HG03469 (cell line): ENCODE results near the gene PLCB2.

Experiments used
- ATAC-seq: cut with Tn5 transposase; IDR thresholded peaks from one replicate; pipeline ENCODE4 v1.9.1; 2021; ENCODE audit warnings: mild to moderate bottlenecking, moderate library complexity, moderate number of reproducible peaks; ENCODE audit not compliant: unreplicated experiment

Gene PLCB2, protein sequence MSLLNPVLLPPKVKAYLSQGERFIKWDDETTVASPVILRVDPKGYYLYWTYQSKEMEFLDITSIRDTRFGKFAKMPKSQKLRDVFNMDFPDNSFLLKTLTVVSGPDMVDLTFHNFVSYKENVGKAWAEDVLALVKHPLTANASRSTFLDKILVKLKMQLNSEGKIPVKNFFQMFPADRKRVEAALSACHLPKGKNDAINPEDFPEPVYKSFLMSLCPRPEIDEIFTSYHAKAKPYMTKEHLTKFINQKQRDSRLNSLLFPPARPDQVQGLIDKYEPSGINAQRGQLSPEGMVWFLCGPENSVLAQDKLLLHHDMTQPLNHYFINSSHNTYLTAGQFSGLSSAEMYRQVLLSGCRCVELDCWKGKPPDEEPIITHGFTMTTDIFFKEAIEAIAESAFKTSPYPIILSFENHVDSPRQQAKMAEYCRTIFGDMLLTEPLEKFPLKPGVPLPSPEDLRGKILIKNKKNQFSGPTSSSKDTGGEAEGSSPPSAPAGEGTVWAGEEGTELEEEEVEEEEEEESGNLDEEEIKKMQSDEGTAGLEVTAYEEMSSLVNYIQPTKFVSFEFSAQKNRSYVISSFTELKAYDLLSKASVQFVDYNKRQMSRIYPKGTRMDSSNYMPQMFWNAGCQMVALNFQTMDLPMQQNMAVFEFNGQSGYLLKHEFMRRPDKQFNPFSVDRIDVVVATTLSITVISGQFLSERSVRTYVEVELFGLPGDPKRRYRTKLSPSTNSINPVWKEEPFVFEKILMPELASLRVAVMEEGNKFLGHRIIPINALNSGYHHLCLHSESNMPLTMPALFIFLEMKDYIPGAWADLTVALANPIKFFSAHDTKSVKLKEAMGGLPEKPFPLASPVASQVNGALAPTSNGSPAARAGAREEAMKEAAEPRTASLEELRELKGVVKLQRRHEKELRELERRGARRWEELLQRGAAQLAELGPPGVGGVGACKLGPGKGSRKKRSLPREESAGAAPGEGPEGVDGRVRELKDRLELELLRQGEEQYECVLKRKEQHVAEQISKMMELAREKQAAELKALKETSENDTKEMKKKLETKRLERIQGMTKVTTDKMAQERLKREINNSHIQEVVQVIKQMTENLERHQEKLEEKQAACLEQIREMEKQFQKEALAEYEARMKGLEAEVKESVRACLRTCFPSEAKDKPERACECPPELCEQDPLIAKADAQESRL

DNA sequence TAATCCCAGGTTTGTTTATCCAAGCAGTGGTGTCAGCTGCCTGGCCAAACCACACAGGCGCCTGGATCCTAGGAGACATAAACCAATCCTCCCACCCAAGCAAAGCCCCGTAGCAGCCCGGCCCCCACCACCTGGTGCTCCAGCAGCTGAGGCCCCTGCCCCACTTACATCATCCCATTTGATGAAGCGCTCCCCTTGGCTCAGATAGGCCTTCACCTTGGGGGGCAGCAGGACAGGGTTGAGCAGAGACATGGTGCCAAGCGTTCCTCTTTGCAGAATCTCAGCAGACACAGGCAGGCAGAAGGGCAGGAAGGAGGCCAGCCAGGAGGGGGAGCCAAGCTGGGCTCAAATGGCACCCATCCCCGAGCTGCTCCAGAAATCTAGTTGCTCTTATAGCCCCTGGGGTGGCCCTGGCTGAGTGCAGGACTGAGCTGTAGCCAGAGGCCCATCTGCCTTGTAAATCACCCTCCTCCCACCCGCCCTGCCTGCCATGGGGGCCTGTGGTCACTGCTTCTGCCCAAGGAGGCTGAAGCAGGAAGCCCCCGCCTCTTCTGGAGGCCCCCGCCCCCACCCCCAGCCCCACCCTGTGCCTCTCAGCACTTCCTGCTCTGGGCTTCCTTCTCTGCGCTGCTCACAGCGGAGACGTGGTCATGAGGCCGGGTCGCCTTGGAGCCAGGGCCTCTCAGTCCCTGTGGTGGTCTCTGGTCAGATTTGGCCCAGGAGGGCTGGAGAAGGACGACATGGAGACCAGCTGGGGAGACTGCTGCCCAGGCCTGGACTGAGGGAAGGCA is at the start of gene PLCB2:
Gene PLCB2, minus strand, starts transcription at position 515 of the 791 bp plus-strand sequence. Its CDS starts 263 bp downstream, at position 252.
- peak; percentile 37 for ATAC-seq

DNA sequence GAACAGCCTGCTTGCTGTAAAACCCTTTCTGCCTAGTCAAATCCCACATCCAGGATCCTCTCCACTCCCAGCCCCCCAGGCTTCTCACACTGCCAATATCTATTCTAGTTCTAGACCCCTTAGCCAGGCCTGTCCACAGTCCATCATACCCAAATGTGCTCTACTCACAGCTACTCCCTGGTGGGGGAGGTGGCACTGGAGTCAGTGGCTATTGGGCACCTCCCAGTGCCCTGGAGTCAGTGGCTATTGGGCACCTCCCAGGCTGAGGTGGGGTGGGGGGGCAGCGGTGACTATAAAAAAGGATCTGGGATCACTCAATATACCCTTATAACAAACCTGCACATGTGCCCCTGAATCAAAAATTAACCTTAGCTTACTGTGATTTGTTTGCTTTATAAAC is 49.5 kb upstream of the PLCB2 start:
- no peak for ATAC-seq

DNA sequence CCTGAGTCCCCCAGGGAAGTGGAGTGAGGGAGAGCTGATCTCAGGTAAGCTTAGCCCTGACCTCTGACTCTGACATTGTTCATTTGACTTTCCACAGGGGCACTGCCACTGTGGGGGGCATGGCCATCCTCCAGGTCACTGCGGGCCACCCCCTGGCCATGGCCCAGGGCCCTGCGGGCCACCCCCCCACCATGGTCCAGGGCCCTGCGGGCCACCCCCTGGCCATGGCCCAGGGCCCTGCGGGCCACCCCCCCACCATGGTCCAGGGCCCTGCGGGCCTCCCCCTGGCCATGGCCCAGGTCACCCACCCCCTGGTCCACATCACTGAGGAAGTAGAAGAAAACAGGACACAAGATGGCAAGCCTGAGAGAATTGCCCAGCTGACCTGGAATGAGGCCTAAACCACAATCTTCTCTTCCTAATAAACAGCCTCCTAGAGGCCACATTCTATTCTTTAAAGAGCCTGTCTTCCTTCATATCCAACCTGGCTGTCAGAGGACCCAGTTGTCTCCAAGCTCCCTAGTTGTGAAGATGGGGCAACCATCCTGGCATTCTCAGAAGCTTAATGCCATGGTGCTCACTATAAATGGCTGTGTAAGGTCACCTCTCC is 48.3 kb upstream of the PLCB2 start:
- no peak for ATAC-seq

DNA sequence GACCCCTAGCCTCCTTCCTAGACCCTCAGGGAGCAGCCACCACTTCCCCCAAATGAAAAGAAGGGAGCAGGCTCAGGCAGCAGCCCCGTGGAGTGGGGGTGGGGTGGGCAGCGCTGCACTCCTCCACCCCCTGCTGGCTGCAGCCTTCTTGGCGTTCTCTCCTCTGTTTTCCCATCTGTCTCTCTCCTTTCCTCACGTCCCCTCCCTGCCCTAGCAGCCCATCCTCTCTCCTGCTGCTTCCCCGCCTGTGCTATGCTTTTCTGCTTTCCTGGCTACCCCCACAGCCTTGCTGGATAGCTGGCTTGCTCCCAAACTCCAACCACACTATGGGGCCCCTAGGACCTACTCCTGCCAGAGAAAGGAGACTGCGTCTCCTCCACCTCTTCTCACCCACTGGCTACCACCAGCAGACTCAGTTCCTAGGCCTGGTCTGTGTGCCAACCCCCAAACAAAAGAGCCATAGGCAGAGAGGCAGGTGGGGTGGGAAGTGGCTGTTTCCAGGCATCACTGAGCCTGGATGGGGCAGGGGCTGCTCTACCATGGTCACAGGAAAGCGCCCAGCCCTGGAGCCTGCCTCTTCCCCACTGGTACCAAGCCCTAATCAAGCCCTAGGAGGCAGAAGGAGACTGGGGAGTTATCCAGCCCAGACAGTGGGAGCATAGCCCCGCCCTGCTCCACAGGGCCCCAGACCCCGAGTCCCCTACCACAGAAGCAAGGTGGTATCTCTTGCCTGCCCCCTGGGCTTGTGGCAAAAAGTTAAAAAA is 46.9 kb upstream of the PLCB2 start:
- no peak for ATAC-seq

DNA sequence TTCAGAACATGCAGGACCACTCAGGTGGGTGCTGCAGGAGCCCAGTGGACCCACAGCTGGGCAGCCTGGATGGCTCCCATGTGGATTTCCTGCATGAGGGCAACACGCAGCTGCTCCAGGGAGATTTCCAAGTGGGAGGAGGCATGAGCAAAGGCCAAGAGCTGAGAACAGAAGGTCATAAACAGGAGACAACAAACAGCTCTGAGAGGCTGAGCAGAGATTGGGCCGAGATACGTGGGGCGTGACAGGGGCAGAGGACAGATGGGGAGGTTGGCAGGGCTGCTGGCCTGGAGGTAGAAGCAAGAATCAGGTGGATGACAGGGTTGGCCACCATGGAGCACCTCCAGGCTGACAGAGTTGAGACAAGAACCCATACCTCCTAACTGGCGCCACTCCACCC is 46.0 kb upstream of the PLCB2 start:
- ATAC-seq: no peak

DNA sequence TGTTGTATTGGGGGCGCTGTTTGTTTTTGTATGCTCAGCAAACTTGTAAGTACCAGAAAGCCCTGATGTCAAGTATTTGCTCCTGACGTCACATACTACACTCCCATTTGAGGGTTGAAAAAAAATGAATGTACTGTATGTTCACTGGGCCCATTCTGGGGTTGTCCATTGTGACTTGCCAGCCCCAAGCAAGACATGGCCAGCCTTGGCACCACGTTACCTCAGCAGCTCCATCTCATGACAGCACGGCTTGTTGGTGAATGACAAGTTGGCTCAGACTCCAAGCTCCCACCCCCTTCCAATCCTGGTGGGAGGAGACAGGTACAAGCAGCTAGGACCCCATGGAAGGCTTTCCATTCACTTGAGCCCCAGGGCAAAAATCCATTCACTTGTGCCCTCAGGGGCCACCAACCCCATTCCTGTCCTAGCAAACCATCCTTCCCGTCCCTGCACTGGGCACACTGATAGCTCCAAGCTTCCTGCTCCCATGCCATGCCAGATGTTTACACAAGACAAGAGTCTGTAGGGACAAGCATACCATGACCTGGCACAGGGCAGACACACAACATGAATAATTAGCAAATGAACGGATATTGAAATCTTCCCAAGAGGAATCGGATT is 44.7 kb upstream of the PLCB2 start:
- ATAC-seq: no peak

DNA sequence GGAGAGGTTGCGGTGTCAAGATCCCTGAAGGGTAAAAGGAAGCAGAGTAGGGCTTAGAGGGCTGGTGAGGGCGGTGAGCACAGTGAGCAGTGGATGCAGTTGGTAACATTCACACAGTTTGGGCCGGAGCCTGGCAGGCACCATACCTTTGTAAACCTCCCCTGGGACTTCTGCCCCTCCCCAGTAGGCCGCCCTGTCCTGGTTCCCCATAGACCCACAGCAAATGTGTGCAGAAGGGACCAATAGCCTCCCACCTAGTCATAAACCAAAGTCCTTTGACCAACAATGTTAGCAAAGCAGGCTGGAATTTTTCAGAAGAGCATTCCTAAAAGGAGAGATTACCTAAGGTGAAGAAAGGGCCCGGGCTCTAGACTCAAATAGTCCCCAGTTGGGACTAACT is 41.4 kb upstream of the PLCB2 start:
- no peak for ATAC-seq

DNA sequence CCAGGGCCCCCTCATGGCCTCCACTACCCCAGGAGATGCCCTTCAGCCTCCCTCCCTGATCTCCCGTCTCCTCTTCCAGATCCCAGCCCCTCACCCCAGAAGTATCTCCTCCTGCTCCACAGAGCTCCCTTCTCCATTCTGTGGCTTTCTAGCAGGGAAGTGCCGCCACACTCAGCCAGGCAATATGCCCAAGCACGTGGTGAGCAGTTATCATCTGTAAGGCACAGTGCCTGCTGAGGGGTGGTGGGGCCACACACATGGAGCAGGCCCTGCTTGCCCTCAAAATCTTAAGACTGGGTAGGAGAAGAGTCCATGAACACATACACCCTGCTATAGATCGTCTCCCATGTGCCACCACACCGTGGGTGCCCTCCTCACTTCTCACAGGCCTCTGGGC is 40.7 kb upstream of the PLCB2 start:
- ATAC-seq: no peak

DNA sequence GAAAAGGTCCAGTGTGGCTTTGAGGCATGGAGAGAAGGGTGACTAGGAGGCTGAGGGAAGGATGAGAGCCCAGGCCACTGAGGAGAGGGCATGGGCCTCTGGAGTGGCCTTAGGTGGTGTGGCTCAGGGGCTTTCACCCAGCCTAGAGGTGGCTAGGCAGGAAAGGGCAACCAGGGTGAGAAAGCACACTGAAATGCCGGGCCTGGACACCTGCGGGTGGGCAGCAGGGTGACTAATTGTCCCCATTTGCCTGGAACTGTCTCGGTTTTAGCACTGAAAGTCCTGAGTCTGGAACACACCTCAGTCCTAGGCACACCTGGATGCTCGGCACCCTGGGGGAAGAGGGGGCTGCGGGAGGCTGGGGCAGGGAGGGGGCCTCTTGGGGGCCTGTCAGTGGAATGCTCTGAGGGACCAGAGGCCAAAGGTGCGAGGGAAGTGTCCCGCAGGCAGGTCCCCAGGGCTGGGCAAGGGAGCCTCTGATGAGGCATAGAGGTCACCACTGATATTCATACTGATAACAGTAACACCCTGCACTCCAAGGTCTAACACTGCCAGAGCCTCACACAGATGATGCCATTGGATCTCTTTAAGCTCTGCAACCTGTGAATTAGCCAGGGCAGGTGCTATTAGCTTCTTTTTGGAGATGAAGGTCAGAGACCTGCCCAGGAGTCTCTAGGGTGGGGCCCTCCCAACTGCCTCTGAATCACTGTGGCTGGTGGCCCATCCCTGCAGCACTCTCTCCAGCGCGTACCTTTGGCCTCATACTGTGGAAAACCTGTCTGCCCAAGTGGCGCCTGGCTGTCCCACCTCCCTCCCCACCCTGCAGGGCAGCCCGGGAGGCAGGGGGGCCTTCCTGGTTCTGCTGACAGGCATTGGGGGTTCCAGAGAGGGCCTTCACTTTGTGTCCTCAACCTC is 40.1 kb upstream of the PLCB2 start:
- no peak for ATAC-seq

DNA sequence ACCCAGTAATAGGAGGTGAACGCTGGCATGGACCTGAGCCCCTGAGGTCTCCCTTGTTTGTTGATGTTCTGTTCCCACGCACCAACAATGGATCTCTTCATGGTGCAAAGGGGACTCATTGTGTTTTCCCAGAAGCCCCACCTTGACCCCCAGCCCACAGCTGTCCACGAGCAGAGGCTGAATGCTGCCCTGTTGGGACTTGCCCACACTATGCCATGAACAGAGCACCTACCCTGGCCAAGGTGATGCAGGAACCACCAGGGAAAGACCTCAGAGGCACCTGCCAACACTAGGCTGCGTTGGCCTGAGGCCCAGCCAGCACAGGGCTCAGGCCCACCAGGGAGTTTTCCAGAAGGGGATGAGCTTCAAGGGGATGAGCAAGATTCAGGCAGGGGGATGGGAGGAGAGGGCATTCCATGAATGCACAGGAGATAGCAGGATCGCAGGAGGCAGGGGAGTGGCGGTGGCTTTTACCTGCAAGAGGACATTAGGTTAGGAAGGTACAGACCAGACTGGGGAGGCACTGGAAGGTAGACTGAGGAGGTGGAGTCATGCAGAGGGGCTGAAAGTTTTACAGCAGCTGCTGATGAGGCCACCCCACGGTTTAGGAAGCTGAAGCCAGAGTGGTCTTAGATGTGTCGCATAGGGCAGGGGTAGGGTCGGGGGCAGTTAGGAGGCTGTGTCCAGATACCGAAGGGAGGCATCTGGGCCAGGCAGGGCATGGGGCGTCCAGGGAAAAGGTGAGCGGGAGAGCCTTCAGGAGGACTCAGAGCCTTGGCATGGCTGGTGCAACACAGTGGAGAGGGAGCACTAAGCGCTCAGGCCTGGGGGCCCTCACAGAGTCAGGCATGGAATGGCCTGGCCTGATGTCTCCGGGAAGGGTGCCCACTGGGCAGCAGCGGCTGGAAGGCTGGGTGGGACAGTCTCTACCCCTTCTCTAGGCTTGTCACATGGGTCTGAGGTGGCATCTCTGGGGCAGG is 39.1 kb upstream of the PLCB2 start:
- no peak for ATAC-seq

DNA sequence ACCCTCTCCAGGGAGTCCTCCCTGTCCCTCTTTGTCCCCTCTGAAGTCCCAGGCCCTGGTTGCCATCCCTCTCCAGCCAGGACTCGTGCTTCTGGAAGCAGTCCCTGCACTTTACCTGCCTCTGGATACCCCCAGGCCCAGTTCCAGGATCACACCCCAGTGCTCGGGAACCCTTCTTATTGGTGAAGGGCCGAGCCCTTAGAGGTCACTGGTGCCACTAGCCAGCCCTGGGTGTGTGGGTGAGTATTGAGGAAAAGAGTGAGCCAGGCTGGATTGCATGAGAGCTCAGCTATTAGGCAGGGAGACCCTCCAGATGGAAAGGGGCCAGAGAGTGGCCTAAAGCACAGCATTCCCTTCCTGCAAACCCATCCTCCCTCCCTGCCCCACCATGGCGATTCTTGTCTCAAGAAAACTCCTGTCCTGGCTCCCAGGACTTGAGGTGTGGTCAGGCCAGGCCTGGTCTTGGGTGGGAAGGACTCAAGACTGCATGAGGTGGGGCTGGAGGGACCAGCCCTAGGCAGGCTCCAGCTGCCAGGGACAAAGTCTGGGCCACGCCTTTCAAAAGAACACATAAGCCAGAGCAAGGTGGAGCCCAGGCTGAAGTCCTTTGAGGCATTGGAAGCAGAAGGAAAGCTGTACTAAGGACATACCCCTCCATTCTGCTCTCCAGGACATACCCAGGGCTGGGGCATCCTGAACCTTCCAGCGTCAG is 38.3 kb upstream of the PLCB2 start:
- no peak for ATAC-seq

DNA sequence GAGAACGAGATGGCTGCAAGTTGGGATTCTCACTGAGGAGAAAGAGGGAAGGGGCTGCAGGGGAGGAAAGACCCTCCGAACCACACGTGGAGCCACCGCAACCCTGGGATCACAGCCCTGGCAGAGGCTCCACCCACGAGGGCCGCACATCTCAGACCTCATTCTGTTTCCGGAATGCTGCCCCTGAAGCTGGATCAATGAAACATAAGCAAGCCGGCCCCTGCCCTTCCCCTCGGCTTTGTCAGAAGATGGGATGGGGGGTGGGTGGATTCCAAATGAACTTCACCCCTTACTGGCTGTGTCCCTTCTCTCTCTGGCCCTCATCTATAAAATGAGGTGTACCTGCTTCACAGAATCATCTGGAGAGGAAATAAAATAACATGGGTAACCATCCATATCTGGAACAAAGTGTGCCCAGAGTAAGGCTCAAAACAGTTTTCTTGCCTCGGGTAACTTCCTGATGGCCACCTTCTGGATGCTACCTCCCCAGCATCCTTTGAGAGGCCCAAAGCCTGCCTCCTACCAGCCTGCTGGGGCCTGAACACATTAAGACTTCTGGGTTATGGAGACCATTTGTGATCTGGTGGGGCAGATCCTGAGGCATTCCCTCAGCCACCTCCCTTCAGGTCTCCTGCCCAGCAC is 37.6 kb upstream of the PLCB2 start:
- no peak for ATAC-seq

DNA sequence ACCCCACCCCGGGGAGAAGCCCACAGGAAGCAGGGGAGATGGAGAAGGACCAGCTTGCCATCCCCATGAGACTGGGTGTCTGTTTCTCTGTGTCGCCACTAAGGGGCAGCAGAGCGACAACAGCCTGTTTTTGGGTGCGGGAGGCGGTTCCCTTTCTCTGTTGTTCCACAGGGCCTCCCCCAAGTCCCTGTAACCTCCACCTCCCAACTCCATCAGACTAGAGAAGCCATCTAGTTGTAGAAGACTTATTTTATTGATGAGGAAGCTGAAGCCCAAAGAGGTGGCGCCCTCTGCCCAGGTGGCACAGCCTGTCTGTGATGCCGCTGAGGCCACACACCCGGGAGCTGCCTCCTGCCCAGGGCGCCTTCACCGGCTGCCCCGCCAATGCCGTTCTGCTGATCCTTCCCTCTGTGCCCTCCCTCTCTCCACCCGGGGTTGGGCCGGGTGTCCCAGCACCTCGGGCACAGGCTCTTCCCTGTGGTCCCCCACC is 36.9 kb upstream of the PLCB2 start:
- no peak for ATAC-seq

DNA sequence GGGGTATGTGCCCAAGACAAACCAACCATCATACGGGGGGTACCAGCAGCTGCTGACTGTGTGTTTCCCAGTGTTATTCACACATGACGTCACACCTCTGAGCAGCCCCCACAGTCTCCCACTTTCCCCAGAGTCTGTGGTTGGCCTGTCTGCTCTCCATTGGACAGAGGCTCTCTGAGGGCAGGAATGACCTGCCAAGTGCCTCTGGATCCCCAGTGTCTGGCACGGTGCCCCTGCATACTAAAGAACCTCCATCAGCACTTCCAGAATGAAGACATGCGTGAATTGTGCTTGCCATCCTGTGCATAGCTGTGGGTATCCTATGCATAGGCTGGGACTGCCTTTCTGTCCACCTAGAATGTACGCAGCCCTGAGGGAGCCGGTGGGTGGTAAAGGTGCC is 36.5 kb upstream of the PLCB2 start:
- no peak for ATAC-seq

DNA sequence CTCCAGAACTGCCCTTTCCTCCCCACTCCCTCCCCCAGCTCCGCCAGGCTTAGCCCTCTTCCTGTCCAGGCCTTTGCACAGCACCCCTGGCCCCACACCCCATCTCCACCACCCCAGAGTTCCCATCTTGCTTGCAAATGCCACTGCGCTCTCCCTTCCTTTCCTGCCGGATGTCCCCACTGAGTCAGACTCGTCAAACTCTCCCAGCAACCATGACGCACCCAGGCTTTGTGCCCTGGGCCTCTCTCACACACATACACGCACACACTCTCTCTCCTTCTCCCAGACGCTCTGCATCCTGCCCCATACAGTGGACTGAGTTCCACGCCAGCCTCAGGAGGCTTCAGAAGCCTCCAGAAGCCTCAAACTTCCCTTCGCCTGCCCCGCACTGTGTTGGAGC is 35.8 kb upstream of the PLCB2 start:
- no peak for ATAC-seq
